Nephron progenitor cell (in vitro differentiated cells): ENCODE results near the gene ZNF438.

Experiments used
- DNase-seq: peaks from one replicate; pipeline ENCODE4 v3.0.0; 2021
- H3K27ac Mint-ChIP-seq: 2 replicates; pipeline ENCODE4 v1.8.0; 2021; ENCODE audit warnings: mild to moderate bottlenecking, moderate library complexity, mixed read lengths
- H3K27me3 Mint-ChIP-seq: 2 replicates; pipeline ENCODE4 v1.8.0; 2021; ENCODE audit warnings: mild to moderate bottlenecking, low read depth, mixed read lengths; ENCODE audit not compliant: poor library complexity
- H3K36me3 Mint-ChIP-seq: 2 replicates; pipeline ENCODE4 v1.8.0; 2021; ENCODE audit warnings: low read depth, mixed read lengths
- H3K4me1 Mint-ChIP-seq: 2 replicates; pipeline ENCODE4 v1.8.0; 2021; ENCODE audit warnings: mixed read lengths
- H3K4me3 Mint-ChIP-seq: 2 replicates; pipeline ENCODE4 v1.8.0; 2021; ENCODE audit warnings: mild to moderate bottlenecking, moderate library complexity, mixed read lengths
- H3K9me3 Mint-ChIP-seq: 2 replicates; pipeline ENCODE4 v1.8.0; 2021; ENCODE audit warnings: mild to moderate bottlenecking, moderate library complexity, mixed read lengths
- TF ChIP-seq, protein P1 (sequence below): fragments of 200-600 bp; sonication (generic); IDR thresholded peaks from 2 replicates; pipeline ENCODE4 v1.5.0; 2021; ENCODE audit warnings: antibody characterized with exemption

ZNF438 gene

DNA sequence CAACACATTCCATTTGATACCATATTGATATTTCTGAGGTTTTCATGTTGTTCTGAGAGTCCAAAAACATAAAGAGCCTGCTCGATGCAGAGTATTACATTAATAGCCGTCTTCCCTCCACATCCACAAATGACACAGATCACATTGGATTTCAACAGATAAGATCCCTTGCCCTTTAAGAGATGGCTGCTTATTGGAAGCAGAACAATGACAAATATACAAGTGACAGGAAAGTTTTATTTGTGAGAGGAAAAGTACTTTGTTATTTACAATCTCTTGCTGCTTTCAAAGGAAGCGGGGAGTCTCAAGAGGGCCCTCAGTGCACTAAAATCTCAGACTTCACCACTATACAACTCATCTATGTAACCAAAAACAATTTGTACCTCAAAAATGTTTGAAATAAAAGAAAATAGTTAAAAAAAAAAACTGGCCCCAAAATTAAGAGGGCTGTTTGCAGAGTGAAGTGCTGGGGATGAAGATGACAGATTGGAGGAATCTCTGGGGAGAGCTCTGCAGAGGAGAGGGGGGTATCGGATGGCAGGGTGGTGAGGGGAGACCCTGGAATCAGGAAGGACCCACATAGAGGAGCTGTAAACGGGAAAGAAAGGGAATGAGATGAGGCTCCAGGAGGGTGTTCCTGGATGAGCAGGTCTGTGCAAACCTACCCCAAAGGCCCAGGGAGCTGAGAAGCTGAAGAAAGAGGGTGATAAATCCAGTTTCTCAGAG, 42.5 kb upstream of the ZNF438 start:
- Mint-ChIP-seq H3K4me3 (peak overlapping the region; percentile 18), H3K36me3 (no peaks in the 10 kb centered on the region), H3K27ac (peak overlapping the region; percentile 87), H3K9me3 (no peaks in the 10 kb centered on the region), H3K4me1 (peaks cover 35% of the 10 kb centered on the region), H3K27me3 (peaks cover 9% of the 10 kb centered on the region)
- TF ChIP-seq, protein P1, sequence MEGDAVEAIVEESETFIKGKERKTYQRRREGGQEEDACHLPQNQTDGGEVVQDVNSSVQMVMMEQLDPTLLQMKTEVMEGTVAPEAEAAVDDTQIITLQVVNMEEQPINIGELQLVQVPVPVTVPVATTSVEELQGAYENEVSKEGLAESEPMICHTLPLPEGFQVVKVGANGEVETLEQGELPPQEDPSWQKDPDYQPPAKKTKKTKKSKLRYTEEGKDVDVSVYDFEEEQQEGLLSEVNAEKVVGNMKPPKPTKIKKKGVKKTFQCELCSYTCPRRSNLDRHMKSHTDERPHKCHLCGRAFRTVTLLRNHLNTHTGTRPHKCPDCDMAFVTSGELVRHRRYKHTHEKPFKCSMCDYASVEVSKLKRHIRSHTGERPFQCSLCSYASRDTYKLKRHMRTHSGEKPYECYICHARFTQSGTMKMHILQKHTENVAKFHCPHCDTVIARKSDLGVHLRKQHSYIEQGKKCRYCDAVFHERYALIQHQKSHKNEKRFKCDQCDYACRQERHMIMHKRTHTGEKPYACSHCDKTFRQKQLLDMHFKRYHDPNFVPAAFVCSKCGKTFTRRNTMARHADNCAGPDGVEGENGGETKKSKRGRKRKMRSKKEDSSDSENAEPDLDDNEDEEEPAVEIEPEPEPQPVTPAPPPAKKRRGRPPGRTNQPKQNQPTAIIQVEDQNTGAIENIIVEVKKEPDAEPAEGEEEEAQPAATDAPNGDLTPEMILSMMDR, result no peak
- no peak for DNase-seq

DNA sequence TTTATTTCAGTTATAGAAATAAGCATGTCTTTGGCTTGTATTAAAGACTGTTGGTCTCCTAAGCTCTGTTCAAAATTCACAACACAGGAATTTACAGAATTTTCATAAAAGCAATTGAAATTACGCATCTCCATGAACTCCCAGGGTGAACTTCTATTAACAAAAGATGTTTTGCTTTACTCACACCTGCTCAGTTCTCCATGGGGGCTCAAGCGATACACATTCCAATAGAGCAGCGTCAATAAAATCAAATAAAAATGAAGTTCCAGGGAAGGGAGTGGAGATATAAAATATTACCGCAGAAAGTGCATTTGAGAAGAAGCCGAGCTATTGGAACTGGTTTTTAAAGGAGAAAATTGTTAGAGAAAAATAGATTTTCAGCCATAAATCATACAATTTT, 41.5 kb upstream of the ZNF438 start:
- Mint-ChIP-seq H3K9me3 (no peaks in the 10 kb centered on the region), H3K27me3 (peaks cover 12% of the 10 kb centered on the region), H3K36me3 (no peaks in the 10 kb centered on the region), H3K4me1 (peaks cover 38% of the 10 kb centered on the region), H3K4me3 (peak overlapping the region; percentile 26), H3K27ac (no peak overlapping the region)
- DNase-seq, result no peak
- TF ChIP-seq, protein P1, result no peak

DNA sequence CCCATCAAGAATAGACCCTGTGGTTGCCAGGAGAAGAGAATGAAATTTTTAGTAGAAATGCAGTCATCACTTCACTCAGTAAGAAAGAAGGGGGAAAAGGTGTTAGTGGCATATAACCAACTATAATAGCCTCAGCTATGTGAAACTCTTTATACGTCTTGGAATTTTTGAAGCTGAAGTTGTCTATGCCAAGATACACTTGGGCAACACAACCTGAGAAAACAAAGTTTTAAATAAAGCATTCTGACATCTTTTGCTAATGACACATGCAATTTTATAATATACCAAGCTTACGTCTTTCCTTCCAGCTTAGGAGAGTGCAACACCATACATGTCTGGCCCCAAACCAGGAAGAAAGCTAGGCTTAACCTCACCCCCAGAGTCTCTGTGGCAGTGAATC, 40.8 kb upstream of the ZNF438 start:
- peaks cover 38% of the 10 kb centered on the region for H3K4me1 Mint-ChIP-seq
- H3K27ac Mint-ChIP-seq, result no peak overlapping the region
- H3K4me3 Mint-ChIP-seq, result no peak overlapping the region
- DNase-seq, result no peak
- peaks cover 12% of the 10 kb centered on the region for H3K27me3 Mint-ChIP-seq
- H3K9me3 Mint-ChIP-seq, result no peaks in the 10 kb centered on the region
- H3K36me3 Mint-ChIP-seq, result no peaks in the 10 kb centered on the region
- TF ChIP-seq, protein P1, result no peak

GRCh38 chr10:31071232-31072005, 39.8 kb upstream of the ZNF438 start:
- H3K4me3 Mint-ChIP-seq, result no peak overlapping the region

GRCh38 chr10:31070691-31071090, 39.0 kb upstream of the ZNF438 start:
- TF ChIP-seq, protein P1, result no peak
- no peak for DNase-seq
- H3K27ac Mint-ChIP-seq, result no peak overlapping the region
- H3K4me3 Mint-ChIP-seq, result no peak overlapping the region
- H3K27me3 Mint-ChIP-seq, result peaks cover 12% of the 10 kb centered on the region
- H3K9me3 Mint-ChIP-seq, result no peaks in the 10 kb centered on the region
- peaks cover 38% of the 10 kb centered on the region for H3K4me1 Mint-ChIP-seq
- H3K36me3 Mint-ChIP-seq, result no peaks in the 10 kb centered on the region

More at GRCh38 chr10:31071232-31072005, 39.8 kb upstream of the ZNF438 start:
- Mint-ChIP-seq H3K27me3 (peaks cover 12% of the 10 kb centered on the region), H3K4me1 (peaks cover 38% of the 10 kb centered on the region), H3K27ac (no peak overlapping the region), H3K9me3 (no peaks in the 10 kb centered on the region), H3K36me3 (no peaks in the 10 kb centered on the region)
- TF ChIP-seq, protein P1, result no peak
- no peak for DNase-seq
